ENCODE measurements around the gene CDKAL1. TPM values are rescaled to one million over a fixed set of nuclear protein-coding genes. Genes with fewer than 3 reads are reported as not detected.

CDKAL1 gene
- total and polyA plus RNA-seq, 2 of the 13 experiments (the other 11 are each of a cell fraction or from before 2014, with no cell fraction given): 9.5 to 27.7 TPM

- TF ChIP-seq CEBPZ (IDR thresholded peaks at IDR 0.05; ENCODE audit: low read length): no peak
- TF ChIP-seq KIAA2018 (CRISPR knock-in tag; IDR thresholded peaks at IDR 0.05; ENCODE audit: borderline replicate concordance): no peak
- TF ChIP-seq EEA1 (CRISPR knock-in tag; IDR thresholded peaks at IDR 0.05; ENCODE audit: borderline replicate concordance): no peak
Observed at GRCh38 chr6:21118216-21118780, 584.0 kb downstream of the CDKAL1 start (continued).
